ENCODE measurements around the gene YBX2. TPM values are rescaled to one million over a fixed set of nuclear protein-coding genes. Genes with fewer than 3 reads are reported as not detected.

YBX2 gene
- total RNA-seq, 4 donors from 2014 or later, result 0.82 to 14.1 (median 2.0) TPM

DNA sequence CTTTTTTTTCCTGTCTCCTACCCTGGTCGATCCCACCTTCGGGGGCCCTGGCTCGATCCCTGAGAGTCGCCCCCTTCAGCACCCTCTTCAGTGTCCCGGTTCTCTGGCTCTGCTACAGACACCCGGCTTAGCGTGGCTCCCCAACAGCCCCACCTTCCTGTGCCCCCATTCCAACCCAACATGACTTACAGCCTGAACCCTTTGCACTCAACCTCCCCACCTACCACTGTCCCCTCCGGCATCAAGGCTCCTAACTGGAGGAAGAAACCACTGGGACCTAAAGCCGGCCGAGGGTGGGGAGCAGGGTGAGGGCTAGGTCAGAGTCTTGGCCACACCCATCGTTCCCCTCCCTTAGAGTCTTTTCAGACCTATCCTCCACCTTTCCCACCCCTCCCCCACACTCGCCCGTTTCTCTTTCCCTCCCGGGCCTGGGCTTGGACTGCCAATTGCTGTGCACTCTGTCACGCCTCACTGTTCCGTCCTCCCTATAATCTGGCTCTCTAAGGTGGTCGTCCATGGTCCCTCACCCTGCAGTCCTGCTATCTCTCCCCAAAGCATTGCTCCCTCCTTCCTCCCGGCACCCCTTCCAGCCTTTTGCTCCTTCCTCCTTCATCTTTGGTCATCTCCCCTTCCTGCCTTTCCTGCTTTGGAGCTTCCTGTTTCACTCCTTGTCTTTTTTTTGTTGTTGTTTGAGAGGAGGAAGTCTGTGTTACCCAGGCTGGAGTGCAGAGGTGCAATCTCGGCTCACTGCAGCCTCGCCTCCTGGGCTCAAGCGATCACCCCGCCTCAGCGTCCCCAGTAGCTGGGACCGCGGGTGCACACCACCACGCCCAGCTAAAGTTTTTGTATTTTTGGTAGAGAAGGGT lies 31.3 kb downstream of the YBX2 start:
- TF ChIP-seq CTCF (IDR thresholded peaks at IDR 0.05; ENCODE audit: low read depth), result no peak

DNA sequence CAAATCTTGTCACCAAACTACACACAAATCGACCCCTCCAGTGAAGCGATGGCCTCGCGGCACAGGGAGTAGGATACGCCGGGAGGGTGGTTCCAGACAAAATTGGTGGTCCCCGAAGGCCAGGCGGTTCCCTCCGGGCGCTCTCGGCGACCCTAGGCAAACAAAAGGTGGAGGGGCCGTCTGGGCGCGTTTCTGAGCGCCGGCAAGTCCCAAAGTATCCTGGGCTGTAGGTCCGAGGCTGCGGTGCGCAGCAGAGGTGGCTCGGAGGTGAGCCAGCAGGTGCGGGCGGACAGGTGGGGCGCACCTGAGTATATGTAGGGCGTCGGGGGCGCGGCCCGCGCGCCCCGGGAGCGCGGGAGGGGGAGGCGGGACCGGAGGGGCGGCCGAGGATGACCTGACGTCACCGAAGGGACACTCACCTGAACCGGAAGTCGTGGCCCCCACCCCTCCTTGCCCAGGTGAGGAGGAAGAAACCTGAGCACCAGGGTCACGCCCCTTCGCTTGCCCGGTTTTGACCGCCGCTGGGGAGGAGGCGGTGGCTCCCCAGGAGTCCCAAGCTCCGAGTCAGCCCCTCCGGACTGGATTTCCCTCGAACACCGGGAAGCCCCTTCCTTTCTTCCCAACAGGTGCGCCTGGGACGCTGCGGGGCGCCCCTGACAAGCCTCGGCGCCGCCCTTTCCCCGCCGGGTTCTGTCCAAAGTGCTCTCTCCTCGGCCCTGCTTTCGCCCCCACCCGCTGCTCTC lies 32.1 kb downstream of the YBX2 start, which contains the start of gene CLDN7:
CLDN7 (minus strand) TSS at position 287 of the 743 bp plus-strand sequence. CDS start 435 bp downstream, outside the sequence.
- TF ChIP-seq CTCF (IDR thresholded peaks at IDR 0.05; ENCODE audit: low read depth), result no peak

- TF ChIP-seq CTCF (IDR thresholded peaks at IDR 0.05; ENCODE audit: low read depth), result no peak
Measured at GRCh38 chr17:7261379-7262191, 32.9 kb downstream of the YBX2 start.

- TF ChIP-seq CTCF (IDR thresholded peaks at IDR 0.05; ENCODE audit: low read depth), result no peak
Measured at GRCh38 chr17:7260651-7261378, 33.6 kb downstream of the YBX2 start.

DNA sequence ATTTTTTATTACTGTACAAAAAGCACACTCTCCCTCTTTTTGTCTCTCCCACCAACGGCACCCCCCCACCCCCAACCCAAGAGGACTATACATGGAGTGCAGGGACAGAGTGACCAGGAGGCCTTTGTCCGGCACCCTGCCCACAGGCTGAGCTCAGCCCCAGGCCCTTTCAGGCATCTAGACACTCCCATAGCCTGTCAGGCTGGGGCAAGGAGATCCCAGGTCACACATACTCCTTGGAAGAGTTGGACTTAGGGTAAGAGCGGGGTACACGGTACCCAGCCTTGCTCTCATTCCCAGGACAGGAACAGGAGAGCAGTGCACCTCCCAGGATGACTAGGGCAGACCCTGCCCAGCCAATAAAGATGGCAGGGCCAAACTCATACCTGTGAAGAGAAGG lies 34.3 kb downstream of the YBX2 start:
- TF ChIP-seq CTCF (IDR thresholded peaks at IDR 0.05; ENCODE audit: low read depth), result no peak

DNA sequence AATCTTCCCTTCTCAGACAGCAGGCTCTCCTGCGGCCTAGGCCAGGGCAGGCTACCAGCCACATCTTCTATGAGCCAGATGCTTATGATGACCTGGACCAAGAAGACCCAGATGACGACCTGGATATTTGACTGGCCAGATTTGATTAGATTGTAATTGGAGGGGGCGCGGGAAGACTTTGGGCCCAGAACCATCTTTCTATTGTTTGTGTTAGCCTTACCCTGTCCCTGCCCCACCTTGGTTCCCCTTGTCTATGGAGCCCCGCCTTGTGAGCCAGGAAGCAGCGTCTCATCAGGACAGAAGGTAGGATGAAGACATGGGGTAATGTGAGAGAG lies 34.9 kb downstream of the YBX2 start:
- no peak for TF ChIP-seq CTCF (IDR thresholded peaks at IDR 0.05; ENCODE audit: low read depth)

Data from subcutaneous adipose tissue (tissue), 4 donors.